ENCODE measurements around the gene ZNF23.
A peak's percentile ranks its signal among the peaks of the same experiment; 100 is the strongest.

ZNF23 gene

DNA sequence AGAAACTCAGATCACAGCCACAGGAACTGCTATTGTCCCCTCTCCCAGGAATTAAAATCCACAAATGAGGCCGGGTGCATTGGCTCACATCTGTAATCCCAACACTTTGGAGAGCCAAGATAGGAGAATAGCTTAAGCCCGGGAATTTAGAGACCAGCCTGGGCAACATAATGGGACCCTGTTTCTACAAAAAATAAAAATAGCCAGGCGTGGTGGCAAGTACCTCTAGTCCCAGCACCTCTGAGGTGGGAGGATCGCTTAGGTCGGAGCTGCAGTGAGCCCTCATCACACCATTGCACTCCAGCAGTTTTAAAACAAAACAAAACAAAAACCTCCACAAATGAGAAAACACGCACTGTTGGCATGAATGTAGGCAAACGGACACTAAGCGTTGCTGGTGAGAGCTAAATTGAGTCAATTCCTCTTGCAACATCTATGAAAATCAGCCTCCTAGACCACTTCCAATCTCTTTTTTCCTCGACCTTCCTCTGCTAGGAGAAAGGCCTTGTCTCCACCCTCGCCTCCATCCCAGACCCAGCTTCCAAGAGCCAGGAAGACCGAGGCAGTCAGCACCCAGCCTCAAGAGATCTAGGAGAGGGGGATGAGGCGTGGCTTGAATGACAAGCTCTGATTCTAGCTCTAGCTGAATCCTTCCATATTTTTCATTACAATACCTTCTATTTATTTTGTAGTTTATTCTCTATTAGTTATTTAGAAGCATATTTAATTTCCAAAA, 35.0 kb downstream of the ZNF23 start:
- Histone ChIP-seq H3K4me1 (ENCODE audit: insufficient read depth, poor library complexity, severe bottlenecking) (no peaks in the 10 kb centered on the region), H3K4me3 (ENCODE audit: severe bottlenecking) (no peak overlapping the region), H3K27ac (ENCODE audit: poor library complexity, severe bottlenecking) (no peak overlapping the region), H3K36me3 (ENCODE audit: low read depth) (no peaks in the 10 kb centered on the region), H3K9me3 (ENCODE audit: severe bottlenecking) (peaks cover 6% of the 10 kb centered on the region), H3K27me3 (ENCODE audit: insufficient read depth, poor library complexity, severe bottlenecking) (peaks cover 7% of the 10 kb centered on the region)
- no peak for TF ChIP-seq CTCF (IDR thresholded peaks at IDR 0.05; ENCODE audit: poor library complexity, severe bottlenecking)
- no peak for ATAC-seq (ENCODE audit: low read depth)
- DNase-seq (ENCODE audit: low spot score): no peak

- DNase-seq (ENCODE audit: low spot score): no peak
- H3K36me3 ChIP-seq (ENCODE audit: low read depth): no peaks in the 10 kb centered on the region
- H3K27me3 ChIP-seq (ENCODE audit: insufficient read depth, poor library complexity, severe bottlenecking): peaks cover 7% of the 10 kb centered on the region
- H3K9me3 ChIP-seq (ENCODE audit: severe bottlenecking): peaks cover 6% of the 10 kb centered on the region
- ATAC-seq (ENCODE audit: low read depth): peak; percentile 91
- peak overlapping the region; percentile 37 for H3K4me3 ChIP-seq (ENCODE audit: severe bottlenecking)
- H3K4me1 ChIP-seq (ENCODE audit: insufficient read depth, poor library complexity, severe bottlenecking): no peaks in the 10 kb centered on the region
- no peak for TF ChIP-seq CTCF (IDR thresholded peaks at IDR 0.05; ENCODE audit: poor library complexity, severe bottlenecking)
- no peak overlapping the region for H3K27ac ChIP-seq (ENCODE audit: poor library complexity, severe bottlenecking)
Measured at GRCh38 chr16:71426069-71426879, 35.8 kb downstream of the ZNF23 start.

DNA sequence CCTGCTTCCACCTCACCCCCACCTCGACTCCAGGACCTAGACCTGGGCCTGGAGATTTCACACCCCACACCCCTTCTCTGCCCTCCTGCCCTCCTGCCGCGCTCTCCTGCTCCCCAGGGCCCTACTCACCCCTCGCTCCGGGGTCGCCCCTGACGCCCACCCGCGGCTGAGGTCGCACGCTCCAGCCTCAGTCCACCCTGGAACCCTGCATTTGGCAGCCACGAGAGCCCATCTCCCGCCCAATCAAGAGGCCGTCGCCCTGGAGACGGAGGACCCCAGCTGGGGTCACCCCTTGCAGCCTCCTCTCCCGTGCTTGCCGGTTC, 36.3 kb downstream of the ZNF23 start:
- ATAC-seq (ENCODE audit: low read depth): no peak
- H3K27me3 ChIP-seq (ENCODE audit: insufficient read depth, poor library complexity, severe bottlenecking): peaks cover 7% of the 10 kb centered on the region
- H3K9me3 ChIP-seq (ENCODE audit: severe bottlenecking): peaks cover 6% of the 10 kb centered on the region
- H3K4me3 ChIP-seq (ENCODE audit: severe bottlenecking): peak overlapping the region; percentile 37
- no peaks in the 10 kb centered on the region for H3K36me3 ChIP-seq (ENCODE audit: low read depth)
- no peak for DNase-seq (ENCODE audit: low spot score)
- no peak overlapping the region for H3K27ac ChIP-seq (ENCODE audit: poor library complexity, severe bottlenecking)
- TF ChIP-seq CTCF (IDR thresholded peaks at IDR 0.05; ENCODE audit: poor library complexity, severe bottlenecking): no peak
- no peaks in the 10 kb centered on the region for H3K4me1 ChIP-seq (ENCODE audit: insufficient read depth, poor library complexity, severe bottlenecking)

- Histone ChIP-seq H3K4me3 (ENCODE audit: severe bottlenecking) (no peak overlapping the region), H3K4me1 (ENCODE audit: insufficient read depth, poor library complexity, severe bottlenecking) (no peaks in the 10 kb centered on the region), H3K27ac (ENCODE audit: poor library complexity, severe bottlenecking) (no peak overlapping the region), H3K36me3 (ENCODE audit: low read depth) (no peaks in the 10 kb centered on the region), H3K9me3 (ENCODE audit: severe bottlenecking) (peaks cover 6% of the 10 kb centered on the region), H3K27me3 (ENCODE audit: insufficient read depth, poor library complexity, severe bottlenecking) (peaks cover 7% of the 10 kb centered on the region)
- ATAC-seq (ENCODE audit: low read depth) (no peak), DNase-seq (ENCODE audit: low spot score) (no peak)
- no peak for TF ChIP-seq CTCF (IDR thresholded peaks at IDR 0.05; ENCODE audit: poor library complexity, severe bottlenecking)
Measured at GRCh38 chr16:71424626-71425025, 37.4 kb downstream of the ZNF23 start.

DNA sequence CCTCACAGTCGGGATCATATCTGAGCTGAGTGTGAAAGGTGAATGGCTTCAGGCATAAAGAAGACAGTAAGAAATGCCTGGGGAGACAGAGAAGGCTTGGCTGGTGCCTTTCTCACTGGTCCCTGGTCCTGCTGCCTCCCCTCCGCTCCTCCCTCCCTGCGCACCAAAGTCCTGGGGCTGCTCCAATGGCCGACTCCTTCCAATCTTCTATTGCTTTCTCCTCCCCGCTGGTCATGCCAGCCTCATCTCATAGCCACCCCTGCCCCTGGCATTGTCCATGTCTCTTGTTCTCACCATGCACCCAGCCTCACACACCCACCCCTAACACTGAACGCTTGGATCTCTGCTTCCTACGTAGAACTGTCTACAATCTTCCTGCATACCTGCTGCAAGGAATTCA, 38.2 kb downstream of the ZNF23 start:
- DNase-seq (ENCODE audit: low spot score): no peak
- H3K36me3 ChIP-seq (ENCODE audit: low read depth): no peaks in the 10 kb centered on the region
- H3K27me3 ChIP-seq (ENCODE audit: insufficient read depth, poor library complexity, severe bottlenecking): peaks cover 7% of the 10 kb centered on the region
- H3K4me1 ChIP-seq (ENCODE audit: insufficient read depth, poor library complexity, severe bottlenecking): no peaks in the 10 kb centered on the region
- no peak for ATAC-seq (ENCODE audit: low read depth)
- H3K27ac ChIP-seq (ENCODE audit: poor library complexity, severe bottlenecking): no peak overlapping the region
- no peak for TF ChIP-seq CTCF (IDR thresholded peaks at IDR 0.05; ENCODE audit: poor library complexity, severe bottlenecking)
- no peak overlapping the region for H3K4me3 ChIP-seq (ENCODE audit: severe bottlenecking)
- peaks cover 6% of the 10 kb centered on the region for H3K9me3 ChIP-seq (ENCODE audit: severe bottlenecking)

Measured in RWPE2 (cell line).